HEK293 (cell line): ENCODE results near the gene XPO4.
"Not testable (repeated sequence)": the region's sequence is repeated elsewhere in the genome, so short reads cannot be mapped to it uniquely, and the experiment has no call there.

Experiments
- CTCF ChIA-PET: fragments of 350-600 bp; formaldehyde crosslinking; extraction: SDS; loops from one replicate; lab custom pipeline; 2021; ENCODE audit warnings: antibody characterized with exemption; lab: Yijun Ruan, JAX
- POLR2A ChIA-PET: fragments of 300-600 bp; formaldehyde crosslinking; extraction: SDS; loops from one replicate; lab custom pipeline; 2020; ENCODE audit warnings: antibody characterized with exemption, inconsistent platforms; lab: Yijun Ruan, JAX
- H3K27ac ChIP-seq: fragments of 200-500 bp; sonication (Bioruptor generic); 2 replicates; pipeline ENCODE4 v1.5.1; 2014; ENCODE audit warnings: low read depth, low read length, control low read depth, inconsistent platforms; ENCODE audit errors: extremely low read depth
- H3K36me3 ChIP-seq, 2 experiments: fragments of 200-500 bp in 1 of 2; sonication (Bioruptor generic) in 1 of 2; 1 replicate in 1 of 2; 2 replicates in 1 of 2; pipeline ENCODE4 v1.5.1; 2014 to 2017; ENCODE audit warnings: inconsistent platforms in 2 of 2, low read length in 2 of 2; ENCODE audit not compliant: control insufficient read depth in 2 of 2, insufficient read depth in 1 of 2
- H3K4me1 ChIP-seq: fragments of 200-500 bp; sonication (Bioruptor generic); 2 replicates; pipeline ENCODE4 v1.5.1; 2014; ENCODE audit warnings: mild to moderate bottlenecking, low read length, inconsistent platforms; ENCODE audit not compliant: control insufficient read depth, insufficient read depth
- H3K4me3 ChIP-seq: 2 replicates; pipeline ENCODE4 v1.5.1; 2011; ENCODE audit warnings: low read depth, mild to moderate bottlenecking, control low read depth, low read length, moderate library complexity
- H3K9me3 ChIP-seq: fragments of 200-500 bp; sonication (Bioruptor generic); 2 replicates; pipeline ENCODE4 v1.5.1; 2014; ENCODE audit warnings: low read depth, low read length, inconsistent platforms; ENCODE audit not compliant: control insufficient read depth, insufficient read depth
- AEBP2 ChIP-seq: fragments of 450-650 bp; formaldehyde crosslinking; IDR thresholded peaks from 2 replicates; pipeline ENCODE4 v1.5.1; 2016; ENCODE audit warnings: missing biosample characterization, missing genetic modification characterization, borderline replicate concordance
- GLIS2 ChIP-seq: fragments of 450-650 bp; formaldehyde crosslinking; IDR thresholded peaks from 2 replicates; pipeline ENCODE4 v1.5.1; 2016; ENCODE audit warnings: missing biosample characterization, missing genetic modification characterization
- SETDB1 ChIP-seq: IDR thresholded peaks from one replicate; pipeline ENCODE4 v1.6.1; 2017; ENCODE audit warnings: mild to moderate bottlenecking, low read length, moderate library complexity, mixed read lengths; ENCODE audit not compliant: insufficient read length
- SP3 ChIP-seq: fragments of 450-650 bp; formaldehyde crosslinking; IDR thresholded peaks from 2 replicates; pipeline ENCODE4 v1.5.1; 2016; ENCODE audit warnings: missing biosample characterization, missing genetic modification characterization
- ZNF112 ChIP-seq: fragments of 450-650 bp; formaldehyde crosslinking; IDR thresholded peaks from 2 replicates; pipeline ENCODE4 v1.5.0; 2017; ENCODE audit warnings: missing biosample characterization, missing genetic modification characterization
- ZNF121 ChIP-seq: fragments of 450-650 bp; formaldehyde crosslinking; IDR thresholded peaks from 2 replicates; pipeline ENCODE4 v1.5.1; 2016; ENCODE audit warnings: missing biosample characterization, missing genetic modification characterization
- ZNF138 ChIP-seq: fragments of 450-650 bp; formaldehyde crosslinking; IDR thresholded peaks from 2 replicates; pipeline ENCODE4 v1.5.1; 2016; ENCODE audit warnings: missing biosample characterization, missing genetic modification characterization, borderline replicate concordance
- ZNF248 ChIP-seq: fragments of 450-650 bp; formaldehyde crosslinking; IDR thresholded peaks from 2 replicates; pipeline ENCODE4 v1.5.1; 2017; ENCODE audit warnings: missing biosample characterization, missing genetic modification characterization
- ZNF280D ChIP-seq: fragments of 450-650 bp; formaldehyde crosslinking; IDR thresholded peaks from 2 replicates; pipeline ENCODE4 v1.5.1; 2016; ENCODE audit warnings: missing biosample characterization, missing genetic modification characterization
- ZNF341 ChIP-seq: fragments of 450-650 bp; formaldehyde crosslinking; IDR thresholded peaks from 2 replicates; pipeline ENCODE4; 2016; ENCODE audit warnings: low read depth, missing biosample characterization, missing genetic modification characterization
- ZNF37A ChIP-seq: fragments of 450-650 bp; IDR thresholded peaks from 2 replicates; pipeline ENCODE4 v1.5.1; 2018; ENCODE audit warnings: missing biosample characterization, missing genetic modification characterization
- ZNF394 ChIP-seq: fragments of 450-650 bp; formaldehyde crosslinking; IDR thresholded peaks from 2 replicates; pipeline ENCODE4 v1.5.1; 2016; ENCODE audit warnings: missing biosample characterization, missing genetic modification characterization, mild to moderate bottlenecking, moderate library complexity, borderline replicate concordance
- ZNF518A ChIP-seq: fragments of 450-650 bp; formaldehyde crosslinking; conservative IDR thresholded peaks from 2 replicates; pipeline ENCODE4 v1.5.1; 2016; ENCODE audit warnings: low read depth, missing biosample characterization, missing genetic modification characterization
- ZNF670 ChIP-seq: fragments of 450-650 bp; formaldehyde crosslinking; IDR thresholded peaks from 2 replicates; pipeline ENCODE4 v1.5.1; 2016; ENCODE audit warnings: missing biosample characterization, missing genetic modification characterization, low read depth

XPO4 gene

GRCh38 chr13:20927596-20928257 lies 25.2 kb upstream of the XPO4 start:
- no peaks in the 10 kb centered on the region for H3K4me1 ChIP-seq
- CTCF ChIA-PET: interaction anchor here (0.5 to 7.1 kb wide), 3 partner anchors 370 to 730 kb away, joined by 3 to 58 read pairs (median 7); no protein-coding TSS in a partner anchor
- no peak overlapping the region for H3K27ac ChIP-seq
- H3K36me3 ChIP-seq: no peaks in the 10 kb centered on the region
- TF ChIP-seq ZNF112: no peak
- no peak for TF ChIP-seq ZNF121
- TF ChIP-seq ZNF37A (tag by site-specific recombination): no peak
- no peak for TF ChIP-seq ZNF341 (tag by site-specific recombination)
- no peak for TF ChIP-seq AEBP2 (tag by site-specific recombination)
- TF ChIP-seq ZNF670 (tag by site-specific recombination): no peak
- no peak for TF ChIP-seq ZNF248 (tag by site-specific recombination)
- no peak for TF ChIP-seq SETDB1
- no peak for TF ChIP-seq SP3
- TF ChIP-seq ZNF394 (tag by site-specific recombination): no peak
- no peak for TF ChIP-seq ZNF280D (tag by site-specific recombination)
- no peak for TF ChIP-seq GLIS2 (tag by site-specific recombination)
- TF ChIP-seq ZNF518A (tag by site-specific recombination): no peak
- TF ChIP-seq ZNF138 (tag by site-specific recombination): no peak
- TF ChIP-seq, all 188 proteins: peak for 0
- H3K9me3 ChIP-seq: no peaks in the 10 kb centered on the region
- H3K4me3 ChIP-seq: no peak overlapping the region
- POLR2A ChIA-PET: no interaction called here

GRCh38 chr13:20925395-20925790 lies 22.8 kb upstream of the XPO4 start:
- not testable (repeated sequence) for H3K4me1 ChIP-seq, H3K9me3 ChIP-seq, H3K4me3 ChIP-seq, H3K27ac ChIP-seq, H3K36me3 ChIP-seq
- POLR2A ChIA-PET: interaction anchor here (0.6 kb wide), 1 partner anchor 398 kb away, joined by 3 read pairs; no protein-coding TSS in a partner anchor
- CTCF ChIA-PET: interaction anchor here (0.6 to 7.1 kb wide), 25 partner anchors 11 to 1597 kb away, joined by 3 to 58 read pairs (median 4); no protein-coding TSS in a partner anchor
